Cardiac septum (tissue), 1 donor: ENCODE measurements around the gene C4orf36. TPM values are rescaled to one million over a fixed set of nuclear protein-coding genes. Genes with fewer than 3 reads are reported as not detected.

Source experiments
- DNase-seq: peaks from one replicate; pipeline ENCODE4 v3.0.0-alpha.2; 2020; ENCODE audit warnings: low spot score
- intact Hi-C: fragments of 100-400 bp; cut with DNase I; formaldehyde crosslinking; loops from one replicate; pipeline ENCODE4 v1.14.0; 2022
- total RNA-seq: library from RNA; stranded (reverse); fragmentation: NEBNext Ultra II Directional; extraction: Animal tissue kit (Norgen Biotek cat#: 25700); gene quantifications from one replicate; pipeline ENCODE4 v1.2.1, GENCODE V29; 2021
- donor health status: DM: no; HTN: no; CAD: no.

The C4orf36 gene
- total RNA-seq, 1 donor from 2014 or later, result 0.78 TPM

DNA sequence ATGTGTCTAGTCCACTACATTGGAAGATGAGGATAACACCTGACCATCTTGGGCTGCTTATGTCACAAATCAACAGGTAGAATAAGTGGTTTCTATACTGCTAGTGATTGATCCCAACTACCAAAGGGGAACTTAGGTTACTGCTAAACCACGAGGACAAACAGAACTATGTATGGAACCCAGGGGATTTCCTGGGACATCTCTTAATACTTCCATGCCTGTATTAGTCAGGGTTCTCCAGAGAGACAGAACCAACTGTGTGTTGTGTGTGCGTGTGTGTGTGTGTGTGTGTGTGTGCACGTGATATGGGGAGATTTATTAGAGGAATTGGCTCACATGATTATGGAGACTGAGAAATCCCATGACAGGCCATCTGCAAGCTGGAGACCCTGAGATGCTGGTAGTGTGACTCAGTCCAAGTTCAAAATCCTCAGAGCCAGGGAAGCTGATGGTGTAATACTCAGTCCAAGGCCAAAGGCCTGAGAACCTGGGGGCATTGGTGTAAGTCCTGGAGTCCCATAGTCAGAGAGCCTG is 26.4 kb upstream of the C4orf36 start:
- DNase-seq, result no peak
- intact Hi-C loops, result no loop called here

DNA sequence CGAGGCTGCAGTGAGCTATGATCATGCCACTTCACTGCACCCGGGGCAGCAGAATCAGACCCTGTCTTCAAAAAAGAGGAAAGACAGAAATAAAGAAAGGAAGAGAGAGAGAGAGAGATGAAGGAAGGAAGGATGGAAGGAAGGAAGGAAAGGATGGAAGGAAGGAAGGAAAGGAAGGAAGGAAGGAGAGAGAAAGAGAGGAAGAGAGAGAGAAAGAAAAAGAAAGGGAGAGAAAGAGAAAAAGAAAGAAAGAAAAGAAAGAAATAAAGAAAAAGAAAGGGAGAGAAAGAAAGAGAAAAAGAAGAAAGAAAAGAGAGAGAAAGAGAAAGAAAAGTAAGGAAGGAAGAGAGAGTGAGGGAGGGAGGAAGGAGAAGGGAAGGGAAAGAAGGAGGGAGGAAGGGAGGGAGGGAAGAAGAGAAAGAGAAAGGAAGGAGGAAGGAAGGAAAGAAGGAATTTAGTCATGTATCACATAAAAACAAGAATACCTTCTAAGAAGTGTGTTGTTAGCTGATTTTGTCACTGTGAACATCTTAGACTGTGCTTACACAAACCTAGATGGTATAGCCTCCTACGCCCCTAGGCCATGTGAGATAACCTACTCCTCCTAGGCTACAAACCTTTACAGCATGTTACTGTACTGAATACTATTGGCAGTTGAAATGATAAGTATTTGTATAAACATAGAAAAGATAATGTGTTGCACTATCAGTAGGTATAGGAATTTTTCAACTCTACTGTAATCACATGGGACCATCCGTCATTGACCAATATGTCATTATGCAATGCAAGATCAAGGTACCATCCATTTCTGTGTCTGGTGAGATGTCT is 25.2 kb upstream of the C4orf36 start:
- DNase-seq, result no peak
- intact Hi-C loops, result no loop called here

DNA sequence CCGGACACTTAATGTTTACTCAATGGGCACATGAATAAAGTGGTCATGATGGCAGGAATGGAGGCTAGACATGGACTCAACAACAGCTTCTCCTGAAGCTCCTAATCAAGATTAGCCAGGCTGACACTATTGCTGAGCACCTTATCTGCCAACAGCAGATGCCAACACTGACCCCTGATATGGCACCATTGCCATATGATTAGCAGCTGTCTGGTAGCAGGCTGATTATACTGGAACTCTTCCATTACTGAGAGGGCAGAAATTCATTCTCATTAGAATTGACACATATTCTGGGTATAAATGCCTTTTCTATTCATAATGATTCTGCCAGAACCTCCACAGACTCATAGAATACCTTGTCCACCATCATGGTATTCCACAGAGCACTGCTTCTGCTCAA is 24.2 kb upstream of the C4orf36 start:
- no peak for DNase-seq
- intact Hi-C loops, result no loop called here

DNA sequence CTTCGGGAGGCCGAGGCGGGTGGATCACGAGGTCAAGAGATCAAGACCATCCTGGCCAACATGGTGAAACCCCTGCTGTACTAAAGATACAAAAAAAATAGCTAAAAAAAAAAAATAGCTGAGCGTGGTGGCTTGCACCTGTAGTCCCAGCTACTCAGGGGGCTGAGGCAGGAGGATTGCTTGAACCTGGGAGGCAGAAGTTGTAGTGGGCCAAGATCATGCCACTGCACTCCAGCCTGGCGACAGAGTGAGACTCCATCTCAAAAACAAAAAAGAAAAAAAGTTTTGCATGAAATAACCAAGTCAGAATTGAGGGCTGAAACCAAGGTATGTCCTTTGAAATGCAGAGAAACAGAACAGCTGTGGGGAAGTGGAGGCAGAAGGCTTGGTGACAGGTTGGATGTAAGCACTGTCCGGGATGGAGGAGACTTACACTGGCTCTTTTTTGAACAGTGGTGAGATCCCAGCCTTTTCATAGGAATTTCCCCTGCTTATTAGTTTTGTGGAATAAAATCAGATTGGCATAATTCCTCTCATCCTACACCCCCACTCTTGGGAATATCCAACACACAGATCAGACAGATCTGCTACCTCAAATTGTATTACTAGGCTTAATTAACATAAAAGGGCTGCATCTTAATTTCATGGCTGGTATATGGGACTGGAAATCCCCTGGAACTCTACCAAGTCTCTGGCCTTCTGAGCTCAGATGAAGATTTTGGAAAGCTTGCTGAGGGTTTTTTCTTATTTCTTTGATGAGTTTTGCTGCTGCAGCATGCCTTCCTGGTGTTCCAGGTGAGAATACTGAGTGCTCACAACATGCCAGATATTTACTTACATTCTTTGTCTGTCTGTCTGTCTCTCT is 18.8 kb upstream of the C4orf36 start:
- intact Hi-C loops, result no loop called here

DNA sequence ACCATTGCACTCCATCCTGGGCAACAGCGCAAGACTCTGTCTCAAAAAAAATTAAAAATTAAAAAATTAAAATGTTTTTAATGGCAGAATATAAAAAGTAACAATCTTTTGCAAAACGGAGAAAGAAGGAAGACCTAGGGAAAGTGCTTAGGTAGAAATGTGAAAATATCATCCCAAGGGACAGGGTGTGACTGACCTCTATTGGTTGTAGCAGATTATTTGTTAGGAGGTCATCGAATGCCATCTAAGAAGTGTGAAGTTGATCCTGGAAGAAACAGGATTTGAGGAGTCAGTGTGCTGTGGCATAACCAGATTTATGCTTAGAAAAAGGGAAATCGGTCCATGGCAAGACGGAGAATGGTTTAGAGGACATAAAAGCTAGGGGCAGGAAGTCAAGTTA is 18.1 kb upstream of the C4orf36 start:
- no peak for DNase-seq
- intact Hi-C loops, result no loop called here

More for the DNA sequence above, 18.8 kb upstream of the C4orf36 start:
- DNase-seq, result no peak

DNA sequence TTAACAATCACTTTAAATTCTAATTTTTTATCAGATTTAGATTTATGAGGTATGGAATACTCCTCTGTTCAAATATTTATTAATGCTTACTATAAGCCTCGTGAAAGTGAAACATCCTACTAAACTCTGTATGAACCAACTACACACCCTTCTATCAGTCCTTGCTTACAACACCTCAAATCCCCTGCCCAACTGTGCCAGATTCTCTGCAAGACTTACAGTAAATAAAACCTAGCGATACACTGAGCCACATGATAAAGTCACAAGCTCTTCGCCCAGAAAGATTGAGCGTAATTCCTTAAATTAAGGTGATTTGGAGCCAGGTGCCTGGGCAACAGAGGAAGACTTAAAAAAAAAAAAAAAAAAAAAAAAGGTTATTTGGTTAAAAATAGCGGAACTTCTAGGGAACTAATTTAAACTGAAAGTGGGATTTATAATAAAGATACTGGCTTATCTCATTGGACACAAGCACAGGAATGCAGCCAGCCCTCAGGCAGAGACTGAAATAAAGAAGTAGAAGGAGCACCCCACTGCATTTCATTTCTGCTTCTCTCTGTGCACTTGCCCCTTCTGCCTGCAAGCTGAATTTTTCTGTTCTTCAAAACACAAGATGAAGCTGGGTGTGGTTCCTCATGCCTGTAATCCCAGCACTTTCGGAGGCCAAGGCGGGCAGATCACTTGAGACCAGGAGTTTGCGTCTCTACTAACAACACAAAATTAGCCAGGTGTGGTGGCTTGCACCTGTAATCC is 17.5 kb upstream of the C4orf36 start:
- DNase-seq, result no peak
- intact Hi-C loops, result no loop called here

DNA sequence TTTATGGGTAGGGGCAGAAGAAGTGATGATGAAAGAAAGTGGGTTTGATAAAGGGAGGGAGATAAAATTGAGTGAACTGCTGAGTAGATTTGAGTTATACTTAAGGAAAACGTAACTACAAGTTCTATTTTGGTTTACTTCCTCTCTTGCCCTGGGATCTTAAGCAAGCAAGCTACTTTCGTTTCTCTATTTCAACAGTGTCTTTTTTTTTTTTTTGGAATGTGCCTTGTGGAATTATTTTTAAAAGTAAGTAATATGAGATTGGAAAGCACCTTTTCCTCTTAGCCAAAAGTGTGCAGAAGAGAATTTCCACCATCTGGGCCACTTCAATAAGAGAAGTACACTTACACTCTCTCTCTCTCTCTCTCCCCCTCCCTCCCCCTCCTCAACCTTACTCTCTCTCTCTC is 16.0 kb upstream of the C4orf36 start:
- intact Hi-C loops, result no loop called here
- no peak for DNase-seq

DNA sequence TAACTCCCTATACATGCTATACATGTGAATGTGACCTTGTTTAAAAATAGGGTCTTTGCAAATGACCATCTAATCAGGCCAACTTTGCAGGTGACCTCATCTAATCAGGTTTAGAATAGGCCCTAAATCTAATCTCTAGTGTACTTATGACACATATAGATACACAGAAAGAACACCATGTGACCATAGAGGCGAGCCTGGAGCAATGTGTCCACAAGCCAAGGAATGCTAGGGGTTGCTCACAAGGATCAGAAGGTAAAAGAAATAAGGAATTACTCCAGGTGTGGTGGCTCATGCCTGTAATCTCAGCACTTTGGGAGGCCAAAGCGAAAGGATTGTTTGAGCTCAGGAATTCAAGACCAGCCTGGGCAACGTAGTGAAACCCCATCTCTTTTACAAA is 9.6 kb upstream of the C4orf36 start:
- intact Hi-C loops, result no loop called here
- no peak for DNase-seq

DNA sequence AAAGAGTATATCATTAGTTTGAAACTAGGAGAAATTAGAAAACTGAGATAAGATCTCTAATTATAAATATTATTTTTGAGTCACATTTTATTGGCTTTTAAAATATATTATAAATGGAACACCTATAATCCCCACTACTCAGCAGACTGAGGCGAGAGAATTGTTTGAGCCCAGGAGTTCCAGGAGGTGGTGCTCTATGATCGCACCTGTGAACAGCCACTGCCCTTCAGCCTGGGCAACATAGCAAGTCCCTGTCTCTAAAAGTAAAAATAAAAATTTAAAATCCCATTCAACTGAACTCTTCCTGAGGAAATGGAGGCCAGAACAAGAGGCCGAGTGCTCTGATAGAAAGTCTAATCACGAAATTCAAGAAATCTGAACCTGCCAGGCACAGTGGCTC is 6.3 kb upstream of the C4orf36 start:
- intact Hi-C loops, result no loop called here
- no peak for DNase-seq

DNA sequence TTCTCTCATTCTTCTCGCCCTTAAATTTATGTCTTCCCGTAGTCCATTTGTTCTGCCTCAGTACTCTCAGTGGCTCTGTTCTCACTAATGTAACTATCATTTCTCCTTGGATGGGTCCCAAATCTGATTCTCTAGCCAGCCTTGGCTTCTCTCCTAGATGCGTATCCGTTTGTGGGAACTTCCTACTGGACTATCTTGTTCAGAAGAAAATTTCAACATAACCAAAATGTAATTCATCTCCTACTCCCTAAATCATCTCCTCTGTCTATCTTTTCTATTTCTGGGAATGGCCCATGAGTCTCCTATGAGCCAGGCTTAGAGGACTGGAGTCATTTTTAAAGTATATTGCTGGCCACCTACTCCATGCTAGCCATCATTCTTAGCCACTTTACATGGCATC is 4.4 kb upstream of the C4orf36 start:
- no peak for DNase-seq
- intact Hi-C loops, result no loop called here

DNA sequence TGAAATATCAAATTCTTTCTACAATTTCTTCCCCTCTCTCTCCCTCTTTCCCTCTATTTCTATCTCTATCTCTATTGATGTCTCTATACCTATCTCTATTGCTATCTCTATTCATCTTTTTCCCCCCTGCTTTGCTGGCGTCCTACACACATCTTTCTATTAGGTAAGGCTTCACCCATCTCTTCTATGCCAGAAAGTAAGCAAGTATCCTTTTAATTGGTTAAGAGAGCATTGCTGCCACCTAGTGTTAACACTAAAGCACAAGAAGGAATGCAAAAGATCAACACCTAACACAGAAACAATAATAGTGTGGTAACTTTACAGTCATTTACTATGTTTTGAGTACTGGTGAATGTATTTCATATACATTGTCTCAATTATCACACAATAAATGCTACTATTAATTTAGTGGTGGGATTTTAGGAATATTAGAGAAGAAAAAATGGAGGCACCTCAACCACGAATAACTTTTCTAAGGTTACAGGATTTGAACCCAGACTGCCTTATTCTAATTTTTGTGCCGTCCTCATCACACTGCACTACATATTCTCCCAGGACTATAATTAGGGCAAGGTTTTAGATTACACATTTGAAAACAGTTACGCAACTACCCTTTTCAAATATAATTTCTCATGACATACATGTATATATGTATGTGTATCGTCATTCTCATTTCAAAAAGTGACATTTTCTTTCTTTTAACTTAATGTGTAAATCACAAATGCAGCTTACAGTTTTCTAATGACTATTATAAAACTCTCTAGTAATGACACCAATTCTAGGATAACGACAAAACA is 3.7 kb upstream of the C4orf36 start:
- no peak for DNase-seq
- intact Hi-C loops, result loop anchor here (1.0 kb wide), 1 partner anchor 399 kb away; no protein-coding TSS in a partner anchor

DNA sequence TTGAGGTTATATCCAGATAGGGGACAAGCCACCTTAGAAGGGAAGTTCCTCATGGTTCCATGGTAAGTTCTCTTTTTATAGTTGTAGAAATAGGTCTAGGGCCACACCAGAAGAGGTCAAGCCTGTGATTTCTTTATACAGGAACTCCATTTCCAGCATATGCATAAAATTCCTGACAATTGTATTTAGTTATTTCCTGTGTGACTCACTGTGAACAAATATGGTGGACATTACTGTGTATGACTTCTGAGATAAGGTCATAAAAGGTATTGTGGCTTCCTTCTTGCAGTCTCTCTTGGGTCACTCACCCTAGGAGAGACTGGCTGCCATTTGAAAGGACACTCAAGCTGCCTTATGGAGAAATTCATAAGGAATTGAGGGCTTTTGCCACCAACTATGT is 2.2 kb upstream of the C4orf36 start:
- intact Hi-C loops, result loop anchor here (5.0 kb wide), 2 partner anchors 37 to 302 kb away; partner anchors contain the start of gene PTPN13
- no peak for DNase-seq

DNA sequence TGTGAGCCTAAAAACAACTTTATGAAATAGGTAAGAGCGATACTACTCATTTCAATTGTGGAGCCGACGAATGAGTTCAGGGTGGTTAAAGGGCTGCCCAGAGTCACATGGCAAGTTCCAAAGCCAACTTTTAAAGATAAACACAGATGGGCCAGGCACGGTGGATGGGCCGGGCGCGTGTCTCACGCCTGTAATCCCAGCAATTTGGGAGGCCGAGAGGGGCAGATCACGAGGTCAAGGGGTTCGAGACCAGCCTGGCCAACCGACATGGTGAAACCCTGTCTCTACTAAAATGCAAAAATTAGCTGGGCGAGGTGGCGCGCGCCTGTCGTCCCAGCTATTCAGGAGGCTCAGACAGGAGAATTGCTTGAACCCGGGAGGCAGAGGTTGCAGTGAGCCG is 914 bp upstream of the C4orf36 start:
- intact Hi-C loops, result loop anchor here (5.0 kb wide), 2 partner anchors 36 to 301 kb away; partner anchors contain the start of gene PTPN13

DNA sequence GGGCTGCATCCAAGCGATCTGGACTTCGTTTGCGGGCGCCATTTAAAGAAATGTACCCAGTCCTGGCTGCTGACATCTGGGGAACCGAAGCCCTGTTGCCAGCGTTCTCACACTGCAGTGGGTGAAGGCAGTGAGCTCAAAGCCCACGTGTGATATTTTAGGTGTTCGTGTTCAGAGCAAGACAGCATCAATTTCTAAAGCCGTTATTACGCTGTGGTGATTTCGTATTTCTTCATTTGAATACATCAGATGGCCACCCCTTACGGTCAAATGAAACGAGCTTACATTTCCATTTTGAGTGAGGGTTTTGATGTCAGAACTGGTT is 376 bp upstream of the C4orf36 start:
- intact Hi-C loops, result loop anchor here (5.0 kb wide), 2 partner anchors 35 to 300 kb away; partner anchors contain the start of gene PTPN13
- DNase-seq, result no peak

More for the DNA sequence above, 914 bp upstream of the C4orf36 start:
- no peak for DNase-seq

DNA sequence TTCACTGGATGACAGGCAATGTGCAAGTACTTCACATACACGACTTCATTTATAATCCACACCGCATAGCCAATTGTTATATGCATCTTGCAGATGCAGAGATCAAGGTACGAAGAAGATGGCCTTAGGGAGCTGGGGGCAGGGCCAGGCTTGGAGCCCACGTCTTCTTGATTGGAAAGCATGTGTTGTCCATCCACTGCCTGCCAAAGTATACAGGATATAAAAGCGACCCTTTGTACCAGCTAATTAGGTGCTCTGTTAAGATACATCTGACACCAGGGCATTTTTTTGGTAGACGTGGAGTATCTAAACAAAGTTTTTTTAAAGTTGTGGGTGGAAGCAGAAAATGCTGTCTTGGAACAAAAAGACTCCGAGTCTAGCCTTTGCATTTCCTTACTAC is 1.4 kb downstream of the C4orf36 start:
- intact Hi-C loops, result loop anchor here (5.0 kb wide), 2 partner anchors 33 to 298 kb away; partner anchors contain the start of gene PTPN13
- DNase-seq, result no peak

DNA sequence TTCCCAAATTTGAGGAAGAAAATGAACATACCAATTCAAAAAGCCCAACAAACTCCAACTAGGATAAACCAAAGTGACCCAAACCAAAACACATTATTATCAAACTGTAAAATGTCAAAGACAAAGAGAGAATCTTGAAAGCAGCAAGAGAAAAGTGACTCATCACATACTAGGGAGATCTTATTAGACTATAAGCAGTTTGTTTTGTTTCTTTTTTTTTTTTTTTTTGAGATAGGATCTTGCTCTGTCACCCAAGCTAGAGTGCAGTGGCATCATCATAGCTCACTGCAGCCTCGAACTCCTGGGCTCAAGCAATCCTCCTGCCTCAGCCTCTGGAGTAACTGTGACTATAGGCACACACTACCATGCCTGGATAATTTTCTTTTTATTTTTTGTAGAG is 12.6 kb downstream of the C4orf36 start:
- intact Hi-C loops, result no loop called here
- no peak for DNase-seq

DNA sequence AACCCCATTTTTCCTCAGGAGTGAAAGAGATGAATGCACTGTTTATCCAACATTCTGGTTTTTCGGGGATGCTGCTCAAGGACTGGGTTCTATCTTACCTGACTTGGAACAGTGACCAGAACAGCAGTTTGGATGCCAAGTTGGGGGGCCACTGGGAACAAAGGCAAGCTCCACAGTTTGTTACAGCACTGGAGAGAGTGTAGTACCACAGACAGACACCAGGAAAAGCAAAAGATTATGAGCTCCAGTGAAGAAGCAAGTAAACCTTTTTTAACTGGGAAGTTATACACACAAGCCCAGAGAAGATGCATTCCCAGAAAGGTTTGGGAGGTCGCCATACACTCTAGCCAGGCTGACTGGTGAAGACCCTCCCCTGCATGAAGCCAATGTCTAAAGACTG is 13.6 kb downstream of the C4orf36 start:
- intact Hi-C loops, result no loop called here
- no peak for DNase-seq

DNA sequence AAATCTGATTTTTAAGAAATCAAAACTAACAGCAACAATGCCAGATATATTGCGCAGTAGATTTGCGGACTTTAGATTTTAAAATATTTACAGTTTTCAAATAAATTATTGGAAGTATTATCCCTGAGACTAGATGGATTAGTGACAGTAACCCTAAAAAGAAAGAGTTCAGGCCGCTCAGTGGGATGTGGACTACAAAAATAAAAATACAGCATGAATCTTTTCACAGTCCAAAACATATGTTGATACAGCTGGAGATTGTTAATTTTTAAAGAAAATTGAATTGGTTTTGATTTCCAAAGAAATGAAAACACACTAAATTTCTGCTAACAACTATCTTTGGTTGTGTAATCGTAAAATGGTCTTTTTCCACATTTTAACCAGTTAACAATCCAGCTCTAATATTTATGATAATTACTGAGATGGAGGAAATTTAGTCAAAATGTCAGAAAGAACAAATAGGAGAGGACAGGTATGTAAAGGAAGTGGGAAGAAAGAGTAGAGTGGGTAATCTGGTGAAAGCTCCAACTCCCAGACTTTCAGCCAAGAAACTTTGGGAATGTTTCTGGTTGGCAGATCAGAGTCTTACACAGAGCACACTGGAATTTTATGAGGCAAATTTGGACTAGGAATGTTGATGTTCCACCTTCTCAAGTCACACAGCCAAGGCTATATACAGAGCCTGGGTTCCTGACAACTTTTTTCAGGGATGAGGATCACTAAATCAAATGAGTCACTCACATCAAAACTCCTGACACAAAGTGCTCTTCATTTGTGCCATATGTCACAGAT is 15.1 kb downstream of the C4orf36 start:
- intact Hi-C loops, result no loop called here
- DNase-seq, result no peak
